HG02938 (cell line): Measurements from ENCODE around the gene ZNF839.
A peak's percentile ranks its signal among the peaks of the same experiment; 100 is the strongest.
"Not testable (repeated sequence)": the region's sequence is repeated elsewhere in the genome, so short reads cannot be mapped to it uniquely, and the experiment has no call there.

Source experiments
- ATAC-seq: cut with Tn5 transposase; IDR thresholded peaks from one replicate; pipeline ENCODE4 v1.9.1; 2021; ENCODE audit warnings: mild to moderate bottlenecking, moderate library complexity; ENCODE audit not compliant: unreplicated experiment

The ZNF839 gene

DNA sequence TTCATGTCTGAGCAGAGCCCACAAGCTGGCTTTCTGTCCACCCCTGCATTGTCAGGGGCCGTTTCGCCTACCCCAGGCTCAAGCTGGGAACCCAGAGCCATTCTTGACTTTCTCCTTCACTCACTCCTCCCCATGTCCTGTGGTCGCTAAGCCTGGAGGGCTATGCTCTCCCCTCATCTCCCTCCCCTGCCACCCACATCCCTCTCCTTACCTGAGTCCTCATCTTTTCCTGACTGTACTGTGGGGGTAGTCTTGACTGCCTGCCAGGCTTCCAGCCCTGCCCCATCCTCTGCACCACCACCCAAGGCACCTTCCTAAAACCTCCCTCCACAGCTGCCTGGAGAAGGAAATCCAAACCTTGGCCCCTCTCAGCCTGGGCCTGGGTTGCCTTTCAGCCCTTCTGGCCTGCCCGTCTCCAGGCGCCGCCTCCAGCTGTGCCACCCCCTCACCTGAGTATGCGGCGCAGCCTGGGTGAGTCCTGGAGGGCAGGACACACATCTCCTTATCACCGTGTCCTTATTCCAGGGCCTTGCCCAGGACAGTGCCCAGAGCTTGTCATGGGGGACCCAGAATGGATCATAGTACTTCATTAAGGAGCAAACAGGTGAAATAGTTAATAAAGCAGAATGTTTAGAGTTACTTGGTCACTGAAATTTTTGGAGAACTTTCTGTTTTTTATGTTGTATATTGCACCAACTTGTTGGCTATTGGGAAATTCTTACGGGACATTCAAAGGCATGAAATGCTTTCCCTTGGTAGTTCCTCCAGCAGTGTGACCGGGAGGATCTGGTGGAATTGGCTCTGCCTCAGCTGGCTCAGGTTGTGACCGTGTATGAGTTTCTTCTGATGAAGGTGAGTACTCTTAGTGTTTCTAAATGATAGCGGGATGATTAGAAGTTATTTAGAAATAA lies 14.5 kb downstream of the ZNF839 start:
- ATAC-seq: no peak

DNA sequence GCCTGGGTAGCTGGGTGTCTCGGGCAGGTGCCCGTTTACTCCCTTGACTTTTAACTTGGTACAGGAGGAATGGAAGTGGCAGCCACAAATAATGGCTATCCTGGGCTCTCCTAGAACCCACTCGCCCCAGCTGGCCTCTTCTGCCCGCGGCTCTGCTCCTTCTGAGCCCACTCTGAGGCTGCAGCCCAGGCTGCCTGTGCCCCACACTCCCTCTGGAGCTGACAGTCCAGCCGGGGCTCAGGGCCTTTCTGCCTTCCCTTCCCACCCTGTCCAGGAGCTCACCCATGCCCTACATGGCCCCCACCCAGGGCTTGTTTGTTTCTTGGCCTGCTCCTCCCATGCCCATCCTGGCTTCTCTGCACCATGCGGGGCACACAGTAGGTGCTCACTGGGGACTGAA lies 15.6 kb downstream of the ZNF839 start:
- no peak for ATAC-seq

DNA sequence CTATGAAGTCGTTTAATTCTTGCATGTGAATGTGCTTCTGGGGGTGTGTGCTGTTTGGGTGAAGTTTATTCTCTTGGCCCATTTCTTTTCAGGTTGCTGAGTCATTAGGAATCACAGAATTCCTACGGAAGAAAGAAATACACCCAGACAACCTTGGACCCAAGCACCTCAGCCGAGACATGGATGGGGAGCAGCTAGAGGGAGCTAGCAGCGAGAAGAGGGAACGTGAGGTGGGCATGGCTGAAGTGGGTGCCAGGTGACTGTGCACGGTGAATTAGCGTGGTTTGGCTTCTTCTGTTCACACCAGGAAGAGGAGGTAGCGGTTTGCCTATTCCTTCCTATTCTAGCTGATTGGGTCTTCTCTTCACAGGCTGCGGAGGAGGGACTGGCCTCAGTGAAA lies 19.2 kb downstream of the ZNF839 start:
- ATAC-seq: no peak

DNA sequence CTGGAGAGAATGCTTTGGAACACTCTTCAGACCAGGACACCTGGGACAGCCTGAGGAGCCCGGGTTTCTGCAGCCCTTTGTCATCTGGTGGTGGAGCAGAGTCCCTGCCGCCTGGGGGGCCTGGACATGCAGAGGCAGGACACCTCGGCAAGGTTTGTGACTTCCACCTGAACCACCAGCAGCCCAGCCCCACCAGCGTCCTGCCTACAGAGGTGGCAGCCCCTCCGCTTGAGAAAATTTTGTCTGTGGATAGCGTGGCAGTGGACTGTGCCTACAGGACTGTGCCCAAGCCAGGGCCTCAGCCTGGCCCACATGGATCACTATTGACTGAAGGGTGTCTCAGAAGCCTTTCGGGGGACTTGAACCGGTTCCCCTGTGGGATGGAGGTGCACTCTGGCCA lies 22.0 kb downstream of the ZNF839 start:
- no peak for ATAC-seq

DNA sequence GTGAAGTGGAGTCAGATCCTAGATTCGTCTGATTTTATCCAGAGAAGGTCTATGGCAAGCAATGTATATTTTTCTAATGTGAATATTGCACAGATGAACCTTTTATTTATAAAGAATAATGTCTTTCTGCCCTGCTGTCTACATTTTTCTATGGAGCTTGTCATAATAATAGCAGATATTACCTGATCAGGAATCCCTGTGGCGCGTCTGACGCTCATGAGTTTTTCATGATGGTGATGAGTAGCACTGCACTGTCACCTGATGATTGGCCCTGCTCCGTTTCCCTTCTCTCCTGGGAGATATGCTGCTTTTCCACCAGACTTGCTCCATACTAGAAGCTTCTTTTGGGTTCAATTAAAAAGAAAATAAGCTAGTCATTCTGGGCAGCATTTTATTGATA lies 22.7 kb downstream of the ZNF839 start:
- ATAC-seq: no peak

DNA sequence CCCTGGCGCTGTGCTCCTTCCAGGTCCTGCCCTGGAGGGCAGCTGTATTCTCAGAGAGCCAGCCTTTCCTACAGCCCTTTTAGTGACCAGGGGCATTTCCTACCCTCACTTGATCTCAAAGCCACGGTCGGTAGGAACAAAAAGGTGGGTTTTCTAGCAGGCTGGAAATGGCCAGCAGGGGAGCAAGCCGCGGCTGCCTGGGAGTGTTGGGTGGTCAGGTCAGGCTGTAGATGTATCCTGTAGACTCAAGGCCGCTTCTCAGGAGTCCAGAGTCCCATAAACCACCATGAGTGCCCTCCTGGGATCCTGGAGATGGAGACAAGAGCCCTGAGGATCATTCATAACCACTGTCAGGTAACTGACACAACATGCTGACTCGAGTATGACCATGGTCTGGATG lies 24.5 kb downstream of the ZNF839 start:
- no peak for ATAC-seq

DNA sequence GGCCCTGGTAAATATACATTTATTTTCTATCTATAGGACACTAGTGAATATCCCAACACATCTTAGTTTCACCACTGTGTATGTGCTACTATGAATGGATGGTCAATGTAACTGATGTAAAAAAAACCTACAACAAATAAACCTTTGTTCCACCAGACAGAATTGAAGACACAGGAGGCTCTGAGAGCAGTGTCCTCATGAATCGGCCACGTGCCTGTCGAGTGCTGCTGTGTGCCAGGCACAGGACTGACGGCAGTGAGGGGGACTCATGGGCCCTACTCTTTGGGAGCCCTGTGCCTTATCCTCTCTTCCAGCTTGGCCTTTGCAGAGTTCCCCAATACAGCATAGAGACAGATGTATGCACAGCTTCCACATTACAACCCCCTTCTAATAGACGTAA lies 24.9 kb downstream of the ZNF839 start:
- ATAC-seq: no peak

DNA sequence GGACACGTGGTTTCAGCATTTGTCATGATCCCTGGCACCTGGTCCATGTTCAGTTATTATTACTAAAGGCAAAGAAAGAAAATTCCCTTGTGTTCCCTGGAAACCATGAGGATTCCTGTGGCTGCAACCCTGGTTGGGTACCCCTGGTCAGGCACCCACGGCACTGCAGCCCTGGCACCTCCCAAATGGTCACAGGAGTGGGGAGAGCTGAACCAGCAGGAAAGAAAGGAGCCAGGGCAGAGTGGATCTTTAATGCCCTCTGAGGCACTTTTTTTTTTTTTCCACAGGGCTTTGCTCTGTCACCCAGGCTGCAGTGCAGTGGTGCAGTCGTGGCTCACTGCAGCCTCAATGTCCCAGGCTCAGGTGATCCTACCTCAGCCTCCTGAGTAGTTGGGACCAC lies 25.7 kb downstream of the ZNF839 start:
- no peak for ATAC-seq

DNA sequence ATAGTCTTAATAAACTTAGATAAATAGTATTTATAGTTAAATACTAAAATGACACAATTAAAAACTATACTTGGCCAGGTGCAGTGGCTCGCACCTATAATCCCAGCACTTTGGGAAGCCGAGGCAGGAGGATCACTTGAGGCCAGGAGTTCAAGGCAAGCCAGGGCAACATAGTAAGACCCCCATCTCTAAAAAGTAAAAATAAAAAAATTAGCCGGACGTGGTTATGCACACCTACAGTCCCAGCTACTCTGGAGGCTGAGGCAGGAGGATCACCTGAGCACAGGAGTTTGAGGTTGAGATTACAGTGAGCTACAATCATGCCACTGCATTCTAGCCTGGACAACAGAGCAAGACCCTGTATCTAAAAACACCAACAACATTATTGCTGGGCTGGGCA lies 27.1 kb downstream of the ZNF839 start:
- ATAC-seq: no peak

DNA sequence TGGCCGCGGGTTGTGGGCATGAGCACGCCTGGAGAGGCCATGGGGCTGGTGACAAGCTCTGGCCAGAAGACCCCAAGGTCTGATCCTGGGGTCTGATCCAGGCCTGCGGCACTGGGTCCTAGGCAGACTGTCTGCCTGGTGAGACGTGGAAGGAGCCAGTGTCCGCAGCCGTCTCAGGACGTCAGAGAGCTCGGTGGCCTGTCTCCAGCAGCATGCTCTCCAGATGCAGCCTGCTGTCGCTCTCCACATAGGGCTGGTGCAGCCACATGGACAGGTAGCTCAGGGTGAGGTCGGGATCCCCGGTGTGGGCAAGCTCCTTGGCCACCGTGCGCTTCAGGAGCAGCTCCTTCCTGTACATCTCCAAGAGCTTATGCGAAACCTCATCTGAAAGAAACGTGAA lies 28.8 kb downstream of the ZNF839 start:
- no peak for ATAC-seq

DNA sequence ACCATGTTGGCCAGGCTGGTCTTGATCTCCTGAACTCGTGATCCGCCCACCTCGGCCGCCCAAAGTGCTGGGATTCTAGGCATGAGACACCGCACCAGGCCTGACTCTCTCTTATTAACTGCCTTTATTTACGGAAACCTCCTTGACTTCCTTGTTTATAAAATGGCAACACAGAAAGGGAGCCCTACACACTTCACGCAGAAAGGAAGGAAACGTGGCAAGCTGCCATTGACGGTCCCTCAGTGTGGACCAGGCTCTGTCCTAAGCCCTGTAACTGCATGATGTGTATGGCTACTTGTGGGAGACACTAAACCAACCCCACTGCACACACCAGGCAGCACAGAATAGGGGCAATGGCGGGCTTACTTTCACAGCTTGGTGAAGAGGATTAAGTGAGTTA lies 31.5 kb downstream of the ZNF839 start:
- ATAC-seq: no peak

DNA sequence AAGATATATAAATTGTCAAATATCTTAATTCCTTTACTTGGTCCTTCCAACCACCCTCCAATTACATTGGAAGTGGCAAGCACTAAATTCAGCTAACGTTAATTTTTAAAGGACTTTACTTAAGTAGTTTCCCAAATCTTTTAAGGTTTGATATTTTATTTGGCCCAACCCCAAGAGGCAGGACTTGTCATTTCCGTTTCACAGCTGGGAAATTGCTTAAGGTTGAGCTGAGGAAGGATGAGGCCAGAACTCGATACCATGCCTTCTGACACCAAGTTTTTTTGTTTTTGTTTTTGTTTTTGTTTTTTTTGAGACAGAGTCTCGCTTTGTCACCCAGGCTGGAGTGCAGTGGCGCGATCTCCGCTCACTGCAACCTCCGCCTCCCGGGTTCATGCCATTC lies 32.0 kb downstream of the ZNF839 start:
- ATAC-seq: not testable (repeated sequence)

DNA sequence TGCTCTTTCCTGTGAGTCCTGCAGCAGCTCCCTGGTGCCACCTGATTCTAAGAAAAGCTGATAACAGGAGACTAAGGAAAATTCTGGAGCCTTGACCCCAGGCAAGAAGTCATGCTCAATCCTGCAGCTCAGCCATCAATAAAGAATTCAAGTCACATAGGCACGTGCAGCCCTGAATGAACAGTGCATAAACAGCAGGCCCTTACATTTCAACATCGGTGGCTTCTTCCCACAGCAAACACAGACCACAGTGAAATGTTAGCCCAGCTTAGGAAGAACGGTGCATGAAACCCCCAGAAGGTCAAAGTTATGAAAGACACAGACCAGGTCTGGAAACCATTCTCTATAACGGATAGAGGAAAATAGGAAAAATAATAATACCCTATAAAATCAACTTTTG lies 32.7 kb downstream of the ZNF839 start:
- ATAC-seq: no peak

DNA sequence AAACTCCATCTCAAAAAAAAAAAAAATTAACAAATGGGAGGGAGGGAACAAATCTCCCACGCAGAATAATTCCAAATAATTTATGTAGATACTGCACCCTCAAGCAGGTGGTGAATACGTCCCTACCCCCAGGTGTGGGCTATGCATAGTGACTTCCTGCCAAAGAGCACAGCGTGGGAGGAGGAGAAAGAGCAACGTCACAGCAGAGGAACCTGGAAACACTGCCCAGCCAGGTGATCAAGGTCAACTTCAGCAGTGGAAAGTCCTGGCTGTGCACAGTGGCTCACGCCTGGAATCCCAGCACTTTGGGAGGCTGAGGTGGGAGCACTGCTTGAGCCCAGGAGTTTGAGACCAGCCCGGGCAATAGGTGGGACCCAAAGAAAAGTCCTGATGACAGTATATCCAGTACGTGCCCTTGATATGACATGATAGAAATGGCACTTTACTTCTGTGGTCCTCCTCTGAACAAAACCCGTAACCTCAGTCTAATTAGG lies 33.6 kb downstream of the ZNF839 start:
- ATAC-seq: no peak

DNA sequence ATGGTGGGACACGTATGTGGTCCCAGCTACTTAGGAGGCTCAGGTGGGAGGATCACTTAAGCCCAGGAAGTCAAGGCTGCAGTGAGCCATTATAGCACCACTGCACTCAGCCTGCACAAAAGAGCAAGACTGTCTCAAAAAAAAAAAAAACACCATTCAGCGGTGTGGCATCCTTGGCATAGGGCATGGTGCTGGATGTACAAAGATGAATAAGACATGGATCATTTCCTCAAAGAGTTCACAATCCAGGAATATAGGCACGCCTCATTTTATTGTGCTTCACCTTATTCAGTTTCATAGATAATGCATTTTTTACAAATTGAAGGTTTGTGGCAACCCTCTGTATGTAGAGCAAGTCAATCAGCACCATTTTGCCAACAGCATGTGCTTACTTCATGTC lies 36.7 kb downstream of the ZNF839 start:
- no peak for ATAC-seq

DNA sequence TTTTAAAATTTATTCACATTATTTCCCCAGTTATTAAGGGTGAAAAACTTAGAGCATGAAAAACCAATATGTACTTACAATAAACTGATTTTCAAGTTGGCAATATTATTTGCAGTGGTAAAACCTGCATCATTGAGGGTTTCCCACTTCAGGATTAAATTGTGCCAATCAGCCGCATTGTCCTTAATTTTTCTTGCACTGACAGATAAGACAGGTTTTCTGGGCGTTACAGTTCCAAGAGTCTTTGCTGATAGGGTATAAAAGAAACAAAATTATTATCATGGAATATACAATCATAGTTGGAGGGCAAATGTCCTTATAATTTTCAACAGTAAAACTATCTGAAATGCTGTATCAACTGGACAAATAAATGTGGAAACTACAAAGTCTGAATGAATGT lies 39.8 kb downstream of the ZNF839 start:
- ATAC-seq: no peak

DNA sequence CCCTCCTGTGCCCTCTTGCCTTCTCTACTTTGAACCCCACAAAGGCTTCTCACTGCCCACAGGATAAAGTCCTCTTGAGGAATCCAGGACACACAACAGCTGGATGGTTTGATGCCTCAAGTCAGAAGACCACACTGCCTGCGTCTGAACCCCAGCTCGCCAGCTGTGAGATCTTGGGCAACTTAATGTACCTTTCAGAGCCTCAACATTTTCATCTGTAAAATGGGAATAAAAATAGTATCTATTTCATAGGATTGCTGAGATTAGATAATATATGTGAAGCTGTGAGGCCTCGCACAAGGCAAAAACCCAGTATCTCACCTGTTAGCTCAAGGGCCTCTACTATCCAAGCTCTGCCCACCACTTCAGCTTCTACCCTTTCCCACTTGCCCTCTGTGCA lies 40.8 kb downstream of the ZNF839 start:
- no peak for ATAC-seq

DNA sequence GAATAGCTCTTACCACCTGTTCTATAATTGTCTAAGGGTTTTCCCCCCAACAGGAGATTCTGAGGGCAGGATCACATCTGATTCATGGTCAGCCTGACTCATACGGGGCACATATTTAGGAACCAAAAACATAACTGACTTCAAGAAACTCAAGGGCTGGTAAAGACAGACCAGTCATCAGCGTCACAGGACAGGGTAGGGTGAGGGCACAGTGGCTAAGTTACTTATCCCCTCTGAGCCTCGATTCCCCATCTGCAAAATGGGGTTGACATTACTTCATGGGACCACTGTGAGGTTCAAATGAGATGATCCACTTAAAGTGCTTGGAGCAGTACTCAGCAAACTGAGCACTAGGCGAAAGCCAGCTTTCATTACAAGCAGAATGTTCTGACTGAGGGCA lies 42.5 kb downstream of the ZNF839 start:
- ATAC-seq: peak; percentile 48

DNA sequence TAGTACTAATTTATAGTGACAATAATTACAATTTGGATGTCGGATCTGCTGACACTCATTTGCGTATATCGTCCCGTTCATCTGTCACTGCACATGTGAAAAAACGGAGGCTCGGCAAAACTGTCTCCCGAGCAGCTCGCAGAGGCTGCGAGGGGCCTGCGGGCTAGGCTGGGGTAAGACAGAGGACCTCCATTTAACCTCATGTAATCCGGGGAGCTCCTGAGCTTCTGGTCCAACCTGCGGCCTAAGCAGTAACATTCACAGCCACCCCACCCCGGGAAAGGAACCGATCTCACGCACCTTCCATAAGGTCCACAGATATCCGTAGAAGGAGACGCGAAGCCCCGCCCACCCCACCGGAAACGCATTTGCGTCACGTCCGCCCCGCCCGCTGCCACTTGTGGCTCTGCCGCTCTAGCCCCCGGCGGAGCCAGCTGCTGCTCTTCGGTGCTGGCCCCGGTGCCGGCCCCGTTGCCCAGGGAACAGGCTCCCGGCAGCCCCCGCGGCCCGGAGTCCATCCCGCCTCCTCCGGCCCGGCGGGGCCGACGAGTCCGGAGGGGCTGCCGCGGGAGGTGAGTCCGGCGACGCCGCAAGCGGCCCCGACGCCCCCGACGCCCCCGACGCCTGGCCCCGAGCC lies 43.1 kb downstream of the ZNF839 start, which contains the start of the genes CINP and TECPR2:
Gene CINP, minus strand, starts transcription at position 346 of the 637 bp plus-strand sequence. Its CDS starts 39 bp downstream, at position 307.
Gene TECPR2, plus strand, starts transcription at position 397 of the 637 bp plus-strand sequence. CDS start 13,781 bp downstream, outside the sequence.
- peak; percentile 73 for ATAC-seq

DNA sequence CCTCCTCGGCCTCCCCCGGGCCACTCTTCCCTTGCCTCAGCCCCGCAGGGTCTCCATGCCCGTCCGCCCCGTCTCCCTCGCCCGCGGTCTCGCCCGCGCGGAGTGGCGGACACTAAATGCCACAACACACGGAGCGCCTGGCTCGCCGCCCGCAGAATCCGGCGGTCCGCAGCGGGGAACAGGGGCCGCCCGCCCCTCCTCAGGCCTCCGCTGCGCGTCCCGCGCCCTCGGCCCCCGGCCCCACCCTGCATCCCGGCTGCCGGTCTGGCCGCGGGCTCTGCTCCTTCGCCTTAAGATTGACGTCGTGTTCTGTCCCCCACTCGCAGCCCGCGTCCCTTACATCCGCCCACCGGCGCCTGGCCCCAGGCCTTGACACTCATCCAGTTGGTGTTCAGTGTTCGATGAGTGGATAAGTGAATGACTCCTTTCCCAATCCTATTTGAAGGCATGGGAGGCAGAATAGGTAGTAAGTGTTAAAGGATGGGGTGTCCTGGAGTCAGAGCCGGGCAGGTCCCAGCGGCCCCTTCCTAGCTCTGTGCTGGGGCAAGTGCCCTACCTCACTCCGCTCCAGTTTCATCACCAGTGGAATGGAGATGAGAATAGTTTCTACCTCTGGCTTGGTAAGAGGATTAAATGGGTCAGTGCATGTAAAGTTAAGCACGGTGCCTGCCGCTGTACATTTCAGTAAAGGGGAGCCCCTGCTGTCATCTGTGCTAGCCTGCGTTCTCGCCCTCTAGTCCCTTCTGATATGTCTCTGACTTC lies 43.8 kb downstream of the ZNF839 start:
- ATAC-seq: peak; percentile 26

DNA sequence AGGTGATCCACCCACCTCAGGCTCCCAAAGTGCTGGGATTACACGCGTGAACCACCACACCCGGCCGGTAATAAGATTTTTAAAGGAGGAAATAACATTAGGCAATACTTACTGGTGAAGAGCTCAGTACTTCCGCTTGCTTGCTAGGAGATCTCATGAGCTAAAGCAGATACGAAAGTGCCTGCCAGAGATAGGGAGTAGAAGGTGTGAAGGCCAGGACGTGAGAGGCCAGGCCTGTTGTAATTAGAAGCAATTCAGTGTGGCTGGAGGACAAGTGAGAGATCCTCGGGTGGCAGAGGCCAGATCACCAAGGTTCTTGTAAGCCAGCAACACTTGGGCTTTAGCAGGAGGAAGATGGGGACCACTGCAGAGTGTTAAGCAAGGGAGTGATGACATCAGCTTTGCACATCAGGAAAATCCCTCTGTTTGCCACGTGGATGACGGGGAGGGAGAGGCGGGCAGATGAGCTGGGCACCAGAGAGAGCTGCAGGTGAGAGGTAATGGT lies 50.8 kb downstream of the ZNF839 start:
- ATAC-seq: no peak
